SK-N-DZ (cell line): ENCODE data around the gene WDR77. TPM values are rescaled to one million over a fixed set of nuclear protein-coding genes. Genes with fewer than 3 reads are reported as not detected.

ENCODE experiments used
- DNase-seq: peaks from one replicate; pipeline ENCODE4 v3.0.0-alpha.2; 2015; ENCODE audit warnings: low spot score
- polyA plus RNA-seq, 2 experiments: library from polyadenylated mRNA; depleted of rRNA; stranded (reverse); fragments of >200 nt; gene quantifications; 2 replicates each; pipeline ENCODE4 v1.2.3, GENCODE V29; 2014

WDR77 gene
- polyA plus RNA-seq (2014; cell fraction: cytosol; rRNA removed), result 152 and 161 TPM in 2 replicates
- polyA plus RNA-seq (2014; cell fraction: nucleus; rRNA removed), result 91.2 and 142 TPM in 2 replicates

- peak; percentile 99 for DNase-seq
These were observed at the start of gene WDR77, which contains the start of gene ATP5PB for GRCh38 chr1:111448918-111449702. TSS of gene WDR77 (minus strand) at chr1:111449256. CDS start at chr1:111449169, 87 bp downstream. TSS of gene ATP5PB (plus strand) at chr1:111449464. CDS start at chr1:111449542, 78 bp downstream.

- DNase-seq, result no peak
These were observed 48.5 kb upstream of the WDR77 start for GRCh38 chr1:111497592-111497991.

DNA sequence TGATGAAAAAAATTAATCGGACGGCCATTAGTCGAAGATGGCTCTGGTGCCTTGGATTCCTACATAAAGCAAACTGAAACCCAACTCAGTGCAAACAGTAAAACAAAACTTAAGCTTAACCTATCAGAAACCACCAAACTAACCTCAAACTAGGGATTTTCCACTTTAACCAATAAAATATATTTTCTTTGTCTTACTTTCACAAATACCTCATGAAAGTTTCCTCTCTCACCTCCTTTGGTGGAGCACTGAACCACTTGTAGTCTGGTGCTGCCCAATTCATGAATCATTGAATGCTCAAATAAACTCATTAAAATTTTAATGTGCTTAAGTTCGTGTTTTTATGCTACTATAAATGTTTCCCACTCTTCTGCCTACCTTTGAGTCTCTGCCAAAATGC is 47.3 kb upstream of the WDR77 start:
- no peak for DNase-seq

- DNase-seq, result no peak
These were observed 42.0 kb upstream of the WDR77 start for GRCh38 chr1:111491070-111491469.

DNA sequence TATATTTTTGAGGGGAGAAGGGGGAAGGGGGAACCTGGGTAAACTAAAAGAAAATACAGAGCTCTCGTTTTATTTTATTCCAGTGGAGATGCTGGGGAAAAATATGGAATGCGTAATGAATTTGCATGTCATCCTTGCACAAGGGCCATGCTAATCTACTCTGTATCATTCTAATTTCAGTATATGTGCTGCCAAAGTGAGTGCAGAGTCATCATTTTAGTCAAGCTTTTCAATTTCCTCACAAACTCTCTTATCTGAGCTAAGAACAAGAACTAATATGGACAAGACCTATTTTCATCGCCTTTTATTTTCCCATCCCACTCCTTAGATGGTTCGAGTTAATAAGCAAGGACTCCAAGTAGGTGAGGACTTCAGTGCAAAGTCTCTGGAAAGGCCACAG is 41.2 kb upstream of the WDR77 start:
- no peak for DNase-seq

DNA sequence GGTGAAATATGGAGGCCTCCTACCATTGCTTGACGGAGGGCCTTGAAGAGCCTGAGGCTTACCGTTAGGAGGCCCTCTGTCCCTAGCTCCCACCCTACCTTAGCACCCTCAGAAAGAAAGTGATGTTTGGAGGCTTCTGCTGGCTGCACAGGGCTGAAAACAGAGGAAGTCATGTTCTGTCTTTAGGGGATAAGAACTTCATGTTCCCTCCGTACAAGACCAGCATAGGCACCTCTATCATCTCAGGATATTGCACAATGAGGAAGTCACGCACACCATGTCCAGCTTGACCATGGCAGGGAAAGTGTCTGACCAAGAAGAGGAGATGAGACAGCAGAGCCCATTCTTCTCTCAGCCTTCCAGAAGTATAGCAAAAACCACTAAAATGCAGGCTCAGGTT is 40.5 kb upstream of the WDR77 start:
- DNase-seq, result no peak

DNA sequence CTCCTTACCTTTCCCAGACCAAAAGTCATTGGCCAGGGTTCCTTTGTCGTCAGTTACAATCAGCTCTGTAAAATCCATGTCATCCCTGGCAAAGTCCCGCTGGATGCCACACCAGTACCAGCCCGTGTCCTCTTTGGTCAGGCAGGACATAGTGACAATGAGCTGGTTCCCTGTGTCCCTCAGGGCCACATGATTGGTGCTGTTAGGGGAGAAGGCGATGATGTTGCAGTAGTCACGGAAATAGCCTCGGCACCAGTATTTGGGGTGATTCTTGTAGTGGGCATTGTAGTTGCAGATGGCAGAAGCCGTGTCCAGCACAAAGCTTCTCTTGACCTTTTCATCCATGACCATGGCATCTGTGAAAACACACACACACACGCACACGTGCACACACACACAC is 39.6 kb upstream of the WDR77 start:
- no peak for DNase-seq

DNA sequence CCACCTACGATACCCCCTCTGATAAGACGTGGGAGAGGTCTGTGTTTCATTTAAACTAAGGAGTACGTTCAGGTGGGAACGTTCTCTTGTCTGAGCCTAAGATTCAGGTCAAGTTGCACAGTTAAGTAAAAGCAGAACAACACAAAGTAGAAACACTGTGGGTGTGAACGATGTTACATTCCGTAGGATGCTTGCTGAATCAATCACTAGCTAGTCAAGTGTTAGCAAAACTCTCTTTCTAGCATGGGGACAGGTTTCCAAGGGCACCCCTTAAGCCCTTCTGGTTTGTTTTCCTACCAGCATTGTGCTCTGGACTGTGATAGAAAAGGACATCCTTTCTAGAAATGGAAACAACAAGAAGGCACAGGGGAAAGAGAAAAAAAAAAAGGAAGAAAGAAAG is 38.1 kb upstream of the WDR77 start:
- no peak for DNase-seq

GRCh38 chr1:111486431-111486830 is 37.4 kb upstream of the WDR77 start:
- no peak for DNase-seq

- DNase-seq, result no peak
These were observed 35.5 kb upstream of the WDR77 start for GRCh38 chr1:111484391-111485026.

DNA sequence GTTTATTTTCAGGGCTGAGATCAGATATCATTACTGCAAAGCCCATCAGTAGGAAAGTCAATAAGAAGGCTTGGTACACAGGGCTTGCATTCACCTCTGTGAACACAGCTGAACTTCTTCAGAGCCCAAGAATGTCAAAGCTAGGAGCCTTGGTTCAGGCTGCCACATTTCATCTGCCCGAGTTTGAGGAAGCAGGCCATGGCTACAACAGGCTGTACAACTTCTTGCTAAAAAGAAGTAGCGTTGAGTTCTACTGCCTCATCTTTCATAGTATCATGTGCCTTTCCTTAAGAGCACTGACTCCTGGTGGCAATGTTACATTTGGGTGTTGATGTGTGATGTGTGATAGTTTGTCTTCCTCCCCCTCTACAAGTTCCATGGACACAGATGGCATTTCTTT is 34.8 kb upstream of the WDR77 start:
- DNase-seq, result no peak

- no peak for DNase-seq
These were observed 34.1 kb upstream of the WDR77 start for GRCh38 chr1:111483166-111483565.

DNA sequence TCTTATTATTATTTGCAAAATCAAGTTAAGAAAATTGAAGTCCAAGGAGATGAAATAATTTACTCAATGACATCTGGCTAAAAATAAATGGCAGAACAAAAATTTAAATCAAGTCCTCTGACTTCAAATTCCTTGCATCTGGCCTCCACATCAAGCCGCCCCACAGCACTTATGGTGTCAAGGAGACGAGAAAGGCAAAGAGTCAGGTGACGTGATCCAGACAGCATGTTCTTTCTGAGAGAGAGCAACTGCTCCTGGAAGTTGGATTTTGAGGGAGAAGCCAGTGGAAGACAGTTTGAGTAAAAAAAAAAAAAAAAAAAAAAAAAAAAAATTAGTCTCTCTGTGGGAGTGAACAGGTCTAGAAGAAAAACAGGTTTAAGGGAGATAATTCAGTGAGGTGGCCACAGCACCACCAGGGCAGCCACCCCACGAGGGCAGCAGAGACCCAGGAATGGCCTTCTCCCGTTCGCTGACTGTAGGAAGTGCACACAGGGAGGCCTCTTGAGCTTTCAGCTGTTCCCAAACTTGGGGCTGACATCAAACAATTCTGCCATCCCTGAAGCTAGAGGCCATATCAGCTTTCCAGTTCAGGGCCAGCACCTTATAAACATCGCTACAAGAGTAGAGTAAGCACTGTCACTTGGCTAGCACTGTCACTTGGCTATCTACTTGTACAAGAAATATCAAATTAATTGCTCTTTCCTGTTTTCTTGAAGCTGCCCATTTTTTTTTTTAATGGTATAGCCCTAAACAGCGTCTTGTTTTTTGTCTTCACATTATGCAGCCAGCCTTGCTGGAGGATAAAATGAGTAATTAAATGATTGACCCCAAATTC is 32.5 kb upstream of the WDR77 start:
- peak; percentile 67 for DNase-seq

DNA sequence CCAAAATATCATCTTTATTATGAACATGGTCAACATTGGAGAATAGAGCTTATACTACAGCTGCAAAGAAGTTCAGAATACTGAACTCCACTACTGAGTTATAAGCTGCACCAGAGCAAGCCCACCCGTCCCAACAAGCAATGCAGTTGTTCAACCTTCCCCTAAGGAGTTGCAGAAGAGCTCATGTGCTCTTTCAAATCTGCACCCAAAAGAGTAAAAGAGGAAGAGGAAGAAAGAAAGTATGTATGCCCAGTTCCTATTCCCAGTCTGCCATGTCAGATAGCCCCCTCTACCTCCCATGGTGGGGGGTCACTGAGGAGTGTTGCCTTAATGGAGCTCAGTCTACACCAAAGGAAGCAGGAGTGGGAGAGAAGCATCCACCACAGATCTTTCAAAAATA is 31.6 kb upstream of the WDR77 start:
- no peak for DNase-seq

GRCh38 chr1:111476761-111477309 is 27.8 kb upstream of the WDR77 start:
- DNase-seq, result peak; percentile 69

DNA sequence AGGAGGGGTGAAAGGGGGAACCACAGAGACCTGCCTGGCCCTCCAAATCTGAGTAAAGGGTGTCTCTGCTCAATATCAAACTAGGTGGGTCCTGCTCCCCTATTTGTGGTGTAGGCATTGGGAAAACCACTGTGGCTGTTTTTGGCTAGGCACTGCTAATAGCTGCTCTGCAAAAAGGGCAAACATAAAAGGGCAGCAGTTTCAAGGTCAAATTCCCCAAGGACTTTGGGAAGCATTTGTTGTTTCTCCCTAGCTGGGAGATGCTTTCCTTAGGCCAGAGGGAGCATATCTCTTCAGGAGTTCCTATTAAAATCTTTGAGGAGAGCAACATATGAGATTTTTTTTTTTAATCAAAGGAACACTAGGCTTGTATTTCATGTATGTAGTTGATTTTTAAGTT is 27.2 kb upstream of the WDR77 start:
- DNase-seq, result no peak

DNA sequence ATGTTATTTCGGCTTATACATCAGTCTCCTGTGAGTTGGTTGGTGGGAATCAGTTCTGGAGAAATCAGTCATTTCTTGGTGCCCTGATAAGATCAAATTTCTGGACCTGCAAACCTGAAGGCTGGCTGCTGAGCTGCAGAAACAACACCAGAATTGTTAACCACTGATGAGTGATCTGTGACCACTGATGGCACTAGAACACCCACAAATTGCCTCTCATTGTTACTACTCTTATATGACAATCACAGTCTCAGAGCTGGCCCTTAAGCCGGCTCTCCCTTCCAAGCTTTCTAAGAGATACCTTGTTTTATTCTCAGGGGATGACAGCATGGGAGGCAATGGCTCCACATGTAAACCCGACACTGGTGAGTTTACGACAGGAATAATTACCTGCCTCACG is 26.6 kb upstream of the WDR77 start:
- DNase-seq, result peak; percentile 15

DNA sequence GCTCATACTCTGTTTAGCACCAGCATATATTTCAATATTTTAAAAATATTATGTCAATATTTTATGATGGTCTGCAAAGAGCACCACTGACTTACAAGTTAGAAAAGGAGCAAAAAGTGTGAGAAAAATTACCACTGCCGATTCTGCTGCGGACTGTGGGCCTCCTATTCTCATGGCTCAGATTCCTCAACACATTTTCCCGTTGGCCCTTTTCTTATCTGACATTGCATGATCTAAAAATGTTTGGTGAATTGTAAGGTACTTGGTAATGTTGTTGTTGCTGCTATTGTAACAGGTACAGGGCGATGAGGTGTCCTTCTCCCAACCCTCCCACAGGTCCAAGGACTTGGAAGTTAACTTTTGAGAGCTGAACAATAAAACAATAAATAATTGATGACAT is 25.5 kb upstream of the WDR77 start:
- DNase-seq, result no peak

- no peak for DNase-seq
These were observed 25.1 kb upstream of the WDR77 start for GRCh38 chr1:111474106-111474505.

GRCh38 chr1:111471538-111471937 is 22.5 kb upstream of the WDR77 start:
- no peak for DNase-seq

GRCh38 chr1:111471012-111471411 is 22.0 kb upstream of the WDR77 start:
- DNase-seq, result no peak

- DNase-seq, result no peak
These were observed 21.5 kb upstream of the WDR77 start for GRCh38 chr1:111470596-111470995.
